Amniotic epithelial cell (primary cell): ENCODE measurements around the gene FN3K.

Source experiments
- DNase-seq: peaks from one replicate; pipeline ENCODE4 v3.0.0-alpha.2; 2010; ENCODE audit warnings: low read depth

FN3K gene

DNA sequence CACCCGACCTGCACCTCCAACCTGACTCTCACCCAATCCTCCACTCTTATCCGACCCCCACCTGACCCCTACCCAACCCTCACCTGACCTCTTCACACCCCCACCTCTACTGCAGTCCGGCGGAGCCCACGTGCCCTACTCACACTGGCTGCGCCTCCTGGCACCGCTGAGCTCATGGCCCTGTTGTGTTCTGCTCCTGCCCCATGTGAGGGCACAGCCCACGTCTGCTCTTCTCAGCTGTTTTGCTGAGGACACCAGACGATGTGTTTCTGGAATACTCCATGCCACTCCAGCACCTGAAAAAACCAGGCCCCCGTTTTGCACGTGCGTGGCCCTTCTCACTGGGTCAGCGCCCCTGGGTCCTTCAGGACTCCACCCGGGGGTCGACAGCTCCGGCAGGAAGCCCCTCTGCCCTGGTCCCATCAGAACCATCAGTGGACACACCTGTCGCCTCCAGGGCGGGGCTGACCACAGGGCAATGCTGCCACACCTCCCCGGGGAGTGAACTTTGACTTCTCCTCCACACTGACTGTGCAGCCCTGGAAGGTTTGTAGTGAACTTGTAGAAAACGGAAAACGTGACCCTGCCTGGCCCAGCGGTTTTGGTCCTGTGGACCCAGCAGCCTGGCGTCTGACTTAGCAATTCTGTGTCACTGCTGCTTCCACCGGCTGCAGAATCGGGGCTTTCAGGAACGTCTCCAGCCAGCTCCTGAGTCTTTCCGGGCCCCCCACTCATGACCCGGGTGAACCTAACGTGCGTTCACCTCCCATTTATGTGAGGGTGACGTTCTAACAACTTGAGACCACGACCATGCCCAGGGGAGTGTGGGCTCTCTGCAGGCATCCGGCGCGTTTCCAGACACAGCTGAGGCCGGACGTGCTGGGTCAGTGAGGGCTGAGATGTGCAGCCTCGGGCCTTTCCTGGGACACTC is 31.2 kb upstream of the FN3K start:
- no peak for DNase-seq

DNA sequence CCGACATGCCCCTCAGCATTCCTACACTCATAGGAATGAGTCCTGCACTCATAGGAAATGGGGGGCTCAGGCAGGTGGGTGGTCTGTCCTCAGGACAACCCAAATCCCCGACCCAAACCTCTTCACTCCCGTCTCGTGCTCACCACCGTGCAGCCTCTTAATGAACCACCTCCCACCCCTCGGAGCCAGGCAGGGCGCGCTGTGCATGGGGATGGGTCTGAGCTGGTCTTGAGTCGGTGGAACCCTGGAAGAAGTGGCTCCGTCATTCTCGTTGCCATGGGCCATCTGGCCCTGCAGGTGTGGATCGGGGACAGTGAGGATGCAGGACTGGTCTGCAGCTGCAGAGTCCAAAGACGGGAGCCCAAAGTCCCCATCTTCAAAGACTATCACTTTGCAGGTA is 30.5 kb upstream of the FN3K start:
- no peak for DNase-seq

DNA sequence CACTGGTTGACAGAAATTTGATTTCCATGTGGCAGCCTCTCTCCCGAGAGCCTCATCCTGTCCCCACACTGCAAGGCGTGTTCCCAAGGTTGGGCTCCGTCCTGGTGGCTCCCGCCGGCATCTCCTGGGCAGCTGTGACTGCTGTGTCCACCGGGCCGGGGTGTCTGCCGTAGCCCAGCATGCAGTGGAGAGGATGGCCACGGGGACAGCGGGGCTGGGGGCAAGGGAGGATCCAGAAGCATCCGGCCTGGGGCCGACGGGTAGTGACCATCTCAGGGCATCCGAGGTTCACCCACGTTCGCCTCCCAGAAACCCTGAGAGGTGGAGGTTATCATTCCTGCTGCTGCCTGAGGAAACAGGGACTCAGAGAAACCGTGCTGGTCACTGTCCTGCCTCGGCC is 29.7 kb upstream of the FN3K start:
- no peak for DNase-seq

DNA sequence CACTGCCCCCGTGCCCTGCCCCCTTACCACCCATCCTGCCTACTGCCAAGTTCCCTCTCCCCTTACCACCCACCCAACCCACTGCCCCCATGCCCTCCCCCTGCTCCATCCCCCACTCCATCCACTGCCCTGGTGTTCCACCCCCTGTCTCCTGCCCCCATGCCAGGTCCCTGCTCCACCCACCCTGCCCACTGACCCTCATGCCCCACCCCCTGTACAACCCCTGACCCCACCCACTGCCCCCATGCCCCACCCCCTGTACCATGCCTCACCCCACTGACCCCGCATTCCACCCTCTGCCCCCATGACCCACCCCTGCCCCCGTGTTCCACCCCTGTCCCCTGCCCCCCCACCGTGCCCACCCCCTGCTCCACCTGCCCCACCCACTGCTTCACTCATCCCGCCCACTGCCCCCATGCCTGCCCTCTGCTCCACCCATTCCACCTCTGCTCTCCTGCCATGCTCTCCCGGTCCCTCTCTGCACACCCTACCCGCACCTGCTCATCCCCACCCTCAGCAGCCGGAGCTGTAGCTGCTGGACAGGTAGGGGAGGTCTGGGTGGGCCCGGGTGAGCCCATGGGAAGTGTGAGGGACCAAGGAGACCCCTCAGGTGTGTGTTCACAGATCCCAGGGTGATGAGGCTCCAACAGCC is 26.3 kb upstream of the FN3K start:
- no peak for DNase-seq

DNA sequence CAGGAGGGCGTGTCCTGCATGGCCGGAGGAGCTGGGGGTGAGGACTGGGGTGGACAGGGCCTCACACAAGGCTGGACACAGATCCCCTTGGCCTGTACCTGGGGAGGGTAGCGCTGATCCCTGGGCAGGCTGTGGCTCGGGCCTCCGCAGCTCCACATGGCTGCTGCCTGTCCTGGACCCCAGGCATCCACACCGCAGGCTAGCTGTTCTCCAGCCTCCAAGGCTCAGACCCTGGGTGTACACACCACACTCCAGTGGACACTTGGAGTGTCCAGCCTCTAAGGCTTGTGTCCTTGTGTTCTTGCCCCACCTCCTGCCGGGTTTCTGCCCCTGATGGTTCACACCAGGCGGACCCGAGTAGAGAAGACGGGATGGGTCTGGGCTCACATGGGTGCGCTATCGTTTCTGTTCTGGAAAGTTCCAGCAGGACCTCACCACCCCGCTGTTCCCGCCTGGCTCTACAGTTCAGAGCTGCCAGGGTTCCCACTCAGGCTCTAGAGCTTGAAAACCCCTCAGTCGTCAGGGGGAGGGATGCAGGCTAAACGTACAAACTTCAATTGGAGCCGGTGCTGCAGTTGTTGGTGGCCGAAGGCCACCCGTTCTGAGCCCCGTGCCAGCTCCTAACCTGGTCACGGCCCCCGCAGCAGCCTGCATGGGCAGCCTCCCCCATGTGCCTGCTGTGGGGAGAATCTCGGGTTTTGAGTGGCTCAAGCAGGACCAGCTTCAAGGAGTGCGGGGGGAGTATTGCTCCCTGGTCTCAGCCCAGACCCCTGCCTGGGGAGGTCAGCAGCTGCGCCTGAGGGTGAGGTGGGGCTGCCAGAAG is 25.5 kb upstream of the FN3K start:
- no peak for DNase-seq

DNA sequence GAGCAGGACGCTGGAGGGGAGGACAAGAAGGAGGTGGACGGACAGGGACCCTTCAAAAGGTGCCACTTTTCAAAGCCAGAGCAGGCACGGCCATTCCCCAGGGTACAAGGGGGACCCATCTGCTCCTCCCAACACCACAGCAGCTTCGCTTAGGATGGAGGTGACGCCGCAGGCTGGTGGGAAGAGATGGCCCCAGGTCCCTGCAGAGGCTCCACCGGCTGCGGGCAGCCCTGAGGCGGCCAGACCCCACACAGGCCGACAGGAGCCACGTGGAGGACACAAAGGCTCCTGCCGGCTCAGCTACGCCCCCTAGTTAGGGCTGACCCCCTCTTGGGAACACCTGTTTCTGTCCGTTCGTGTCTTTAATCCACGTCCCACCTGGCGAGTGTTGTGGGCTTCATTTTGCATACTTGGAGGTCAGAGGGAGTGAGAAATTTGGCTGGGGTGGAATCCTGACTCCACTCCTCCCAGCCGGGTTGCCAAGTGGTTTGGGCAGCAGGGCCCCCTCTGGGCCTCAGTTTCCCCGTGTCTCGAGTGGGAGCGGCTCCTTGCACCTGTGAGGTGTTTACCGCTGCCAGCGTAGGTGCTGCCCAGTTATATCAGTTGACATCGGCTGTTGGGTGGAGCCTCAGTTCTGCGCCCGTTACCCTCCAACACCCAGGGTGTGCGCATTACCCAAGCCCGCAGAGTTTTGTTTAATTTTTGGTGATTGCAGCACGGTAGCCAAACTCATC is 24.7 kb upstream of the FN3K start:
- no peak for DNase-seq

DNA sequence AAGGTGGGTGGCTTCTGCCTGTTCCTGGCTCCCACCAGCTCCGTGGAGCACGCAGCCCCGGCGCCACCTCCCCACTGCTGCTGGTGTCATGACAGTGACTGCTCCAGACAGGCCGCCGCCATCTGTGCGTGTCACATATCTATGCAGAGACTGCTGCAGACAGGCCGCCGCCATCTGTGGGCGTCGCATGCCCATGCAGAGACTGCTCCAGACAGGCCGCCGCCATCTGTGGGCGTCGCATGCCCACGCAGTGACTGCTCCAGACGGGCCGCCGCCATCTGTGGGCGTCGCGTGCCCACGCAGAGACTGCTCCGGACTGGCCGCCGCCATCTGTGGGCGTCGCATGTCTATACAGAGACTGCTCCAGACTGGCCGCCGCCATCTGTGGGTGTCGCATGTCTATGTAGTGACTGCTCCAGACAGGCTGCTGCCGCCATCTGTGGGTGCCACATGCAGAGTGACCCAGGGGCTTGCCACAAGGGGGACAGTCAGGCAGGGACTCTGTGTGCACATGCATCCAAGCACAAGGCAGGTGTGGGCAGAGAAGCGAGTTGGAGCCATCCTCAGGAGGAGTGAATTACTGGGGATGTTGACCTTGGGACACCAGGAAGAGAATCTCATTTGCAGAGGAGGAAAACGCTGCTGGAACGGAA is 22.2 kb upstream of the FN3K start:
- no peak for DNase-seq

DNA sequence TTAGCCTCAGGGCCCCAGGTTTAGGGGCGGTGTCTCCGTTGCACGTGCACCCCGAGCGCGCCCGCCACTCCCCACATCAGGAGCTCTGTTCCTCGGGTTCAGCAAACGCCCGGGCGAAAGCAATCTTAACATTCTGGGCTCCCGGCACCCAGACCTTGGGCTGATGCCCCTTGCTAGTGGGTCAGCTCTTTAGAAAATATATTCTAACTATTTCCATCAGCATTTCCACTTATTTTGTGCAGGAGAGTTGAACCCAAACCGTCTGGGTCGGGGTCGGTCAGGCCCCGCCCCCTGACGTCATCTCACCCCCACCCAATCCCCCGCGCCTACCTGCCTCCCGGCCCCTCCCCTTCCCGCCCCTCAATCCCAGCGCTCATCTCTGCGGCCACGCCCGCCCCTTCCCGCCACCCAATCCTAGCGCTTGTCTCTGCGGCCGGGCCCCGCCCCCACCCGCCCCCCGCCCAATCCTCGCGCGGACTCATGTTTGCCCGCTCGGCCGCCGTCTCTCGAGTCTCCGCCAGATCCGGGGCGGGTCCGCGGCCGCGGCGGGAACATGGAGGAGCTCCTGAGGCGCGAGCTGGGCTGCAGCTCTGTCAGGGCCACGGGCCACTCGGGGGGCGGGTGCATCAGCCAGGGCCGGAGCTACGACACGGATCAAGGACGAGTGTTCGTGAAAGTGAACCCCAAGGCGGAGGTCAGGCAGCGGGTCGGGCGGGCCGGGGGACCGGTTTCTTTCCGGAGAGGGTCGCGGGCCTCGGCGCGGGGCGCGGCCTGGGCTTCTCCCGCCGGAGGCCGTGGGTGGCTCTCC is 19.0 kb upstream of the FN3K start, which contains the start of gene FN3KRP:
Gene FN3KRP (plus strand): TSS at position 504 of the 808 bp plus-strand sequence. CDS start 50 bp downstream, at position 554.
- DNase-seq = peak; percentile 90

DNA sequence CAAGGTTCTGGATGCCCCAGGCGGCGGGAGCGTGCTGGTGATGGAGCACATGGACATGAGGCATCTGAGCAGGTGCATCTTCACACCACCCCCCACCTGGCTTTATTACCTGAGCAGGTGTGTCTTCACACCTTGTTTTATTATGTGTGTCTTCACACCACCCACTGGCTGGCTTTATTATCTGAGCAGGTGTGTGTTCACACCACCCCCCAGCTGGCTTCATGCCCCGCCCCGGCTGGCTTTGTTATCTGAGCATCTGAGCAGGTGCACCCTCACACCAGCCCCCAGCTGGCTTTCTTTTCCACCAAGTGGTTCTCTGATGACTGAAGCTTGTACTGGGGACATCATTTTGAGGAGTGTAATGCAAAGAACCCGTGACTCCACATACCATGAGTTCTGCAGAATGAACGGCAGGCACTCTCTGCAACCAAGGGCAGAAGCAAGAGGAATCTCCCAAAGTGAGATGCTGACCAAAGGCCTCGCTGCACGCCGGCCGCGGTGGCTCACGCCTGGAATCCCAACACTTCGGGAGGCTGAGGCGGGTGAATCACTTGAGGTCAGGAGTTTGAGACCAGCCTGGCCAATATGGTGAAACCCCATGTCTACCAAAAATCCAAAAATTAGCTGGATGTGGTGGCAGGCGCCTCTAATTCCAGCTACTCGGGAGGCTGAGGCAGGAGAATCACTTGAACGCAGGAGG is 16.3 kb upstream of the FN3K start:
- DNase-seq = no peak

DNA sequence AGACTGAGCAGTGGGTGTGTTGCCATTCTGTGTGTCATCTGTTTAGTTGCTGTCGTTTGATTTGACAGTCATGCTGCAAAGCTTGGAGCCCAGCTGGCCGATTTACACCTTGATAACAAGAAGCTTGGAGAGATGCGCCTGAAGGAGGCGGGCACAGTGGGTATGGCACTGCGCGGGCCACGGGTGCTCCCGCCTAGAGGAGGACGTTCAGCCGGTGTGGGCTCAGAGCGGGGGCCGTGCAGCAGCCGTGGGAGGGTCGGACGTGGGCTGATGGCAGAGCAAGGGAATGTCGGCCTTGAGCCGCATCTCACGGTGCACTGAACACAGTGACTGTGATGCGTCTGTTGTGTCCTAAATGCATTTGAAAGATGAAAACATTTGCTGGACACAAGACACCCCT is 15.2 kb upstream of the FN3K start:
- DNase-seq = no peak

DNA sequence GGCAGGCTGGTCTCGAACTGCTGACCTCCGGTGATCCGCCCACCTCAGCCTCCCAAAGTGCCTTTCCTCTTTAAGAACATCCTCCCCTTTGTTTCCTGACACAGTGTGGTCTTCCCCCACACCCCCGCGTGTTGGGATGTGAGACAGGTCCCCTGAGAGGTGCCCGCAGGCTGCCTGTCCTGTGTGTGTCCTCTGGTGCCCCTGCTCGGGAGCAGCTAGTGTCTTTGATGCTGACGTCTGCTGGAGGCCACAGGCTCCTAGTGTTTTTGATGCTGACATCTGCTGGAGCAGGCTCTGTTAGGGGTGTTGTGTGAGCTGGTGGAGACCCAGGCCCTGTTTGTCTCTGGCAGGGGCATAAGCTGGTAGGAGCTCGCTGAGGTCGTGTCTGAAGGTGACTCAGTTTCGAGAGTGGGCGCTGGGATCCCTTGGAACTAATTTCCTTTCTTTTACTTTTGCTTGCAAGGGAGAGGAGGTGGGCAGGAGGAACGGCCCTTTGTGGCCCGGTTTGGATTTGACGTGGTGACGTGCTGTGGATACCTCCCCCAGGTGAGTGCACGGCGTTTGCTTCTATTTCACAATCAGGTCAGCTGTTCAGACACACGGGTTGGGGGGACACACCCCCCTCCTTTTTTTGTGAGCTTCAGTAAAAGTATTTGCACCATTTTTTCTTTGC is 12.9 kb upstream of the FN3K start:
- no peak for DNase-seq

DNA sequence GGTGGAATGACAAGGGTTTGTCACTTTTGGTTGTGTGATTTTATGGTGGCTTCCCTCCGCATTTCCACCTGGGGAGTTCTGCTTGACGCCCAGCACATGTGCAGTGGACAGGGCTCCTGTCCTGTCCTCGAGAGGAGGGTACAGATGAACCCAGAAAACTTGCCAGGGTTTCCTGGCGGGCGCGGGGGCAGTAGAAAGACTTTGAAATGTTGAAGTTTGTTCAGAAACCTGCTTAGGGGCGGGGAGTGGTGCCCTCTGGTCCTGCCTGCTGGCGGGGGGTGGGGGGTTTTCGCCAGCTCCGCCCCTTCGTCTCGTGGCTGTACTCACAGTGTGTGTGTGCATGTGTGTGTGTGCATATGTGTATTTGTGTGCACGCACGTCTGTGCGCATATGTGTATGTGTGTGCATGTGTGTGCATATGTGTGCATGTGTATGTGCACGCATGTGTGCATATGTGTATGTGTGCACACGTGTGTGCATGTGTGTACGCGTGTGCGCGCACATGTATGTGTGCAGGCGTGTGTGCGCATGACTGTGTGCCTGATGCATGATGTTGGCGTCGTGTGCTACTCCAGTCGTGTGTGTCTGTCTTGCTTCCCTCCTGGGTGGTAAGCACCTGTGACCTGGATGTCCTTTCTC is 12.1 kb upstream of the FN3K start:
- DNase-seq = no peak

DNA sequence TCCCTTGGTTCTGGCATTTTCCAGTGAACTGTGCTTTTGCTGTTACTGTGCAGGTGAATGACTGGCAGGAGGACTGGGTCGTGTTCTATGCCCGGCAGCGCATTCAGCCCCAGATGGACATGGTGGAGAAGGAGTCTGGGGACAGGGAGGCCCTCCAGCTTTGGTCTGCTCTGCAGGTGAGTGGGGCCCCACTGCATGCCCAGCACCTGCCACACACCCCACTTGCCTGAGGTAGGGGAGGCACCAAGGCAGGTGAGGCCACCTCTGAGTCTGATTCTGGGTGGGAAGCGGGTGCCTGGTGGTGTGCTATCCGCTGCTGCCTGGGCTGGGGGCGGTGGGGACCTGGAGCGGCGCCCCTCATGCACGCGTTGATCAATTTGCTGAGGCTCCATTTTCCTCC is 9.0 kb upstream of the FN3K start:
- no peak for DNase-seq

DNA sequence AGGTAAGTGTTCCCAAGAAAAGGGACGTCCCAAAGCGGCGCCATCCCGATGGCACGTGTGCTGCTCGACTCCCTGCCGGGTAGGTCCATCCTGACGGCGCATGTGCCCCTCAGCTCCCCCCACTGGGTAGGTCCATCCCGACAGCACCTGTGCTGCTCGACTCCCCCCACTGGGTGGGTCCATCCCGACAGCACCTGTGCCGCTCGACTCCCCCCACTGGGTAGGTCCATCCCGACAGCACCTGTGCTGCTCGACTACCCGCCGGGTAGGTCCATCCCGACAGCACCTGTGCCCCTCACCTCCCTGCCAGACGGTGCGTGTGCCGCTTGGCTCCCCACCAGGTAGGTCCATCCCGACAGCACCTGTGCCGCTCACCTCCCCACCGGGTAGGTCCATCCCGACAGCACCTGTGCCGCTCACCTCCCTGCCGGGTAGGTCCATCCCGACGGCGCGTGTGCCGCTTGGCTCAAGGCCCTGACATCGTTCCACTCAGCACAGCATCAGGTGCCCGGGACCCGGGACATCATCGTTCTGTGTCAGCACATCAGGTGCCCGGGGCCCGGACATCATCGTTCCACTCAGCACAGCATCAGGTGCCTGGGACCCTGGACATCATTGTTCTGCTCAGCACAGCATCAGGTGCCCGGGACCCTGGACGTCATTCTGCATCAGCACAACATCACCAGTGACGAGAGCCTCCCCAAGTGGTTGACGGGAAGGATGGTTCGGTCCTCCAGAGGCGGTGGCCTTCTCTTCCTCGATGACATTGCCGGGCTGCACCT is 5.7 kb upstream of the FN3K start:
- DNase-seq = no peak

DNA sequence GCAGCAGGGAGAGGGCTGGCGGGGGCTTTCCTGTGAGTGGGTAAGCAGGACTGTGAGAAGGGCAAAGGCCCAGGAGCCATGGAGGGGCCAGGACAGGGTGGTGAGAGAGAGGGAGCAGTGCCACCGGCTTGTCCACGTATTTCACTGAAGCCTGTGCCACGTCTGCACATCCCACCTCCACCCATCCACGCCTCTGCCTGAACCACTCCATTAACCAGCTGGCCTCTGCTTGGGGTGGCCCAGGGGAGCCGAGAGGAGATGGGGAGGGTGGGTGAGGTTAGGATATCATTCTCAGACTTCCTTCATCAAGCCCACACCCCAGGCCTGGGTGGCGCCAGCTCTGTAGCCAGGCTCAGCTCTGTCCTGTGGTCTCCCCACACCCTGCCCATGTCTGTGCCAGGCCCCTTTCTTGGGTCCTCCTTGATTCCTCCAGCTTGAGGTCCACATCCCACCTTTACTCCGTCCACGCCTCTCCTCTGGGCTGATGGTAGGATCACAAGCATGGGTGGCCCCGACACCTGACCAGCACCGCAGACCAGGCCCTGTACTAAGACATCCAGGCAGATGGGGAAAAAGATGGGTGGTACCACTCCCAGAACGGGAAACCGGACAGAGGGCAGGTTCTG is 3.2 kb upstream of the FN3K start:
- DNase-seq = no peak

DNA sequence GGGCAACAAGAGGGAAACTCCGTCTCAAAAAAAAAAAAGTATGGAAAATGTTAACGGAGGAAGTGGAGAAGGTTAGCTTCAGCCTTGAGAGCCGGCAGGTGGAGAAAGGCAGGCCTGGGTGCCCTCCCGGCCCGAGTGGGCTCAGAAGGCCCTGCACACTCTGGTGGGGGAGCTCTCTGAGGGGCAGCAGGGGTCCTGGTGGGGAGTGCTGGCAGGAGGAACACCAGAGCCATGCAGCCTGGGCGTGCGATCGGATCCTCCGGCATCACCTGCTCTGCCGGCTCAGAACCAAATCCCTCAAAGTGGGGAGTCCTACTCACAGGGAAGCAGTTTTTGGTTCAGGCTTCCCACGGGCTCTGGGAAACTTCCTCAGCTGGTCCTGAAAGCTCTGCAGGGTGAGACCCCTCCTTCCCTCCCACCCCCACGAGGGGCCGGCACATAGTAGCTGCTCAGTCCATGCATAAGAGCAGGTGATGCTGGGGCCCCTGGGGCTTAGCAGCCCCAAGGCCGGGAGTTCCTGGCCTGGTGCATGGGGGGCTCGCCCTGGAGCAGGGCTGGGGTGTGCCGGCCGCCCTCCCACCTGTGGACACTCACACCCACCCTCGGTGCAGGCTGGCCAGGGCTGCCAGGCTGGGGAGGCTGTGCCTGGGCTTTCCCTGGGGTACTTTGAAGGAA is 1.2 kb downstream of the FN3K start:
- no peak for DNase-seq
